Stimulated activated CD4-positive, alpha-beta T cell treated with anti-CD3 and anti-CD28 coated beads, TNF-alpha, amount 100 ng/mL, for 24 hours (primary cell): ENCODE results near the gene EXOC4.
"Not testable (repeated sequence)": the region's sequence is repeated elsewhere in the genome, so short reads cannot be mapped to it uniquely, and the experiment has no call there.

Experiments used
- DNase-seq, 3 experiments: peaks; one replicate each; pipeline ENCODE4 v3.0.0-alpha.2; 2020; ENCODE audit warnings: low read depth in 3 of 3

The EXOC4 gene

DNA sequence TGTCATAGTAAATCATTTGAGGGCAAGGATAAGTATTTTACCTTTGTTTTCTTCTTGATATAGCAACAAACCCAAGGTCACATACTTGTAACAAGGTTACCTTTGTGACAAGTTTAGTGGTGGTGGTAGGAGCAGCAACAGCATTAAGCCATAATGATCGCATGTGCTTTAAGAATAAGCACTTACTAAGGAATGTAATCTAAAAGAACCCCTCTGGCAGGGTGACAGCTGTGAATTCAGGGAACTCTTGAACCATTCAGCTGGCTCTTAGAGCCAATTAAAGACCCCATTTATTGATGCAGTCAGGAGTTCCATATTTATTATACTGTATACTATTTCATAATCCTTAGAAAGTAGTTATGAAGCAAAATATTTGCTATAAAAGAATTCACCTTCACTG is 370.8 kb downstream of the EXOC4 start:
- no peak for DNase-seq

DNA sequence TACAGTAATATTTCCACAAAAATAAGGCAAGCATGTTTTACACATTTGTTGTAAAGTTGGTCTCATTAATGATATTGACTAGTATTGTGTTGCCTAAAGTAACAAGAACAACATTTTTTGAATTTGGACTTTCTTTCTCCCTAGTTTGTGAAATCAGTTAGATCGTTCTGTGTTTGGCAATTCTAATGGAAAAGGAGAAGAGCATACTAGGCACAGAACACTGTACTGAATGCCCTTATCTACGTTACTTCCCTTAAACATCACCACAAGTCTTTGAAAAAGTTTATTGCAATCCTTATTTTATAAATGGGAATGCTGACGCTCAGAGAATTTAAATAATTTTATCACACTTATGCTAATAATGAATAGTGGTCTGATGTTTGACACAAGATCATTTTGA is 372.2 kb downstream of the EXOC4 start:
- DNase-seq, result no peak

- DNase-seq, result no peak
Observed at GRCh38 chr7:133629701-133630100, 376.8 kb downstream of the EXOC4 start.

- no peak for DNase-seq
Observed at GRCh38 chr7:133633055-133633454, 380.2 kb downstream of the EXOC4 start.

DNA sequence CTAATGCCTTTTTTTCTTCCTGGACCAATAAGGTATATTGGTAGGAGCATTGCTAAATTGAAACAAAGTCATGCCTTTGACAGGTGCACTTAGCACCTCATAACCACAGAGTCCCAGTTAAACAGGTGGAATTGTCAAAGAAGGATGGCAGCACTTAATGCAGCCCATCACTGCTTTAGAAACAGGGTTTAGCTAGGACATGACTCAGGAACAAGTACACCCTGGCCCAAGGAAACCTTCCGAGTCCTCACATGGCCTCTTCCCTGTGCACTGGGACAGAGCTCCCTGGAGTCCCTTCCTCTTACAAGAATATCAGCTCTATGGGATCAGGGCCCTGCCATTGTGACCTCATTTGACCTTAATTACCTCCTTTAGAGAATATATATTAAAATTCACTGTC is 382.7 kb downstream of the EXOC4 start:
- no peak for DNase-seq

- no peak for DNase-seq
Observed at GRCh38 chr7:133638857-133639256, 386.0 kb downstream of the EXOC4 start.

- no peak for DNase-seq
Observed at GRCh38 chr7:133641436-133641835, 388.6 kb downstream of the EXOC4 start.

DNA sequence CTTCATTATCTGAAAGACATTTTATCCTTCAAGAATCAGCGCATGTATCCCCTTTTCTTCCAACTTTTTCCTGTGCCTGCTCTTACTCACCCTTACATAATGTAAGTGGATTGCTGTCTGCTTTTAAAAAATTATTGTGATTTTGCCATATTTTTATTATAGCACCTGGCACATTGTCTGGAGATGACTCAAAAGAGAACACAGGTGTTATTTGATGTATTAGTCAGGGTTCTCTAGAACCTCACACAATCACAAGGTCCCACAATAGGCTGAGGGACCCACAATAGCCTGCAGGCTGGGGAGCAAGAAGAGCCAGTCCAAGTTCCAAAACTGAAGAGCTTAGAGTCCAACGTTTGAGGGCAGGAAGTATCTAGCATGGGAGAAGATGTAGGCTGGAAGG is 390.0 kb downstream of the EXOC4 start:
- no peak for DNase-seq

DNA sequence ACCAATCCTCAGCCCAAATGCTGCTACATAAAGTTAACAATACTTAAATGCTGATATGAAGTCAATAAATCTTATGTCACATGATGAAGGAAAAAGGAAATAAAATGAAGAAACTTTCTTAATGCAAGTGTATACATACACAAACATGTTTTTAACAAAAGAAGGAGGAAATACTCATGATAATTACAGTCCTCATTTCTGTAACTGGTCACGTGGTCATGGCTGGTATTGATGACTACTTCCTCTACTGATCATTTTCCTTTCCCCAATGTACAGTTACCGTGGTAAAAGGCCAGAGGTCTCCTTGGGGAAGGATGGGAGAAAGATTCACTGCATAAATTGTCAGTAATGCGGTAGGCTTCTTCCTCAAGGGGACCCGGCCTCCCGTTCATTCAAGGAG is 390.8 kb downstream of the EXOC4 start:
- DNase-seq, result not testable (repeated sequence)

- DNase-seq, result no peak
Observed at GRCh38 chr7:133645884-133646391, 393.1 kb downstream of the EXOC4 start.

GRCh38 chr7:133646472-133647315 is 393.8 kb downstream of the EXOC4 start:
- DNase-seq, result no peak

DNA sequence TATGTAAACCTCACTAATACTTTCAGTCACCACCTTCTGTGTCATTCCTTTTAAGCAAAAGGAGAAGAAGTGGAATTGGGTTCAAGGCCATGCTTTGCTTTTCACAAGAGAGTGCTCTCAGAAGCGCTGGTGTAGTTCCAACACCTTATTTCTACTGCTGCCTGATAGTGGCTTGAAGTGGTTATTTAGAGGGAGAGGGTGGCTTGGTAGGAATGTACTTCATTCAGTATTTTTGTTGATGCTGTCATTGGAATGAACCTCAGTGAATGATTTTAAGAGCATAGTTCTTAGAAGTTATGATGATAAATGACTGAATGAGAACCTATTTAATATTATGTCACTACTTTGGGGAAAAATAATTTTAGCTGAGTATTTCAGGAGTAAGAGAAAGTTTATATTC is 396.7 kb downstream of the EXOC4 start:
- DNase-seq, result no peak

DNA sequence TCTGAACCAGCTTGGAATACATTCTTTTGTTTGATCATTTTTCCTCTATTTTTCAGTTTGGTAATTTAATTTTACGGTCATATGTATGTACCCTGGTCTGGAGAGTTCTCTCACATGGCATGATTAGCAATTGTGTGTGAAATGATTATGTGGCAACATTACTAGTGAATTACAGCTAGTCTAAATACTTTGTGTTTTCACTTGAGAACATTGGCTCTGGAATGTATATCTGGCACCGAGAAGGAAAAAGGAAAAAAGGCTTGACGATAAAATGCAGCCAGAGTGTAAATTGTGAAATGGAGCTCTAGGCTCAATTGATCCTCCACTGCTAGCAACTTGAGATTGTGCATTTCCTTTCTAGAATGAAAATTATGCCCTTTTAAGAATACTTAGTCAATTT is 397.2 kb downstream of the EXOC4 start:
- no peak for DNase-seq

GRCh38 chr7:133650487-133651300 is 397.8 kb downstream of the EXOC4 start:
- DNase-seq, result no peak

GRCh38 chr7:133652547-133652946 is 399.7 kb downstream of the EXOC4 start:
- DNase-seq, result no peak

GRCh38 chr7:133654547-133654946 is 401.7 kb downstream of the EXOC4 start:
- DNase-seq, result no peak

DNA sequence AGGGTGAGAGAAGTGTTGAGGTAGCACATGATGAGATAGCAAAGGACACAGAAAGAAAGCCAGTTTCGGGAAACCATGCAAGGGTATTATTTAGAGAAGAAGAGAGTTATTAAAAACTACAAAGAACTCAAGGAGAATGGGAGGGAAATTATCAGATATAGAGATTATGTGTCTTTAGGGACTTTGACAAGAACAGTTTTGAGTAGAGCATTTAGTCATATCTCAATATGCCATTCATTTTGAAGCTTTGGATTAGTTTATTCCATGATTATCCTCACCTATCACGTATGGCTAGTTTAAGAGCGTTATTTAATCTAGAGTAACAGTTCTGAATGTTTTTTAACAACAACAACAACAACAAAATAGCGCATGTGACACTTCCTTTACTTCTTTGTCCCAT is 409.4 kb downstream of the EXOC4 start:
- no peak for DNase-seq

DNA sequence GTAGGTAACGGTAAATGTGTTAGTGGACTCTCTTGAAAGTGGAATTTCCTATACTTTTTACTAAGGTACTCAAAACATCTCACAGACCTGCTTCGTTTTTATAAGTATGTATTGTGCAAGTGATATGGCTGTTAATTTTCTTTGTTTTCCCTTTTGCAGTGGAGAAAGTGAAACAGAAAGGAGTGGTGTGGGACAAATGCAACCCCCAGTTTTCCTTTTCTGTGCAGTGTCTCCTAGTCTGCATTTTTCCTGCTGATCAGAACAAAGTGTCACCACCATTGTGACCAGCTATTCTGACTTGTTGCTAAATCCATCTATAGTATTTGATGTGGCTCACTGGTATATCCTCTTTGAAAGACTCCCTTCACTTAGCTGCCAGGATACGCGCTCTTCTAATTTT is 410.0 kb downstream of the EXOC4 start:
- DNase-seq, result no peak

DNA sequence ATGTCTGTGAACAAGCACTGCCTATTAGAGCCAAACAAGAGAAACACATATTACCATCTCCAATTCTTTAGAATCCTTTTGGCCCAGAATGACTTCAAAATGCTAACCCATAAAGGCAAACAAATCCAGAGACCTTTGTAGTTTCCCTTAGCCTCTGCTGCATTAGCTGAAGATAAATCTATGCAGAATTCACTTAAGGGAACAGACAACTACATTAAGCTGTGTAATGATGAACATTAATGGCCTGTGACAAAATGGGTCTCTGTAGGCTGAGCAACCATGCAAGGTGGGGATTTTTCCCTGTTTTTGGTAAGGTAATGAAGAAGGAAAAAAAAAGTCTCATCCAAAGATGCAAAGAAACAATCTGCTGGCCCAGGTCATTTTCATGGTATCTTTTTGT is 411.6 kb downstream of the EXOC4 start:
- no peak for DNase-seq

GRCh38 chr7:133668296-133669060 is 415.6 kb downstream of the EXOC4 start:
- no peak for DNase-seq

GRCh38 chr7:133669061-133669455 is 416.2 kb downstream of the EXOC4 start:
- no peak for DNase-seq

DNA sequence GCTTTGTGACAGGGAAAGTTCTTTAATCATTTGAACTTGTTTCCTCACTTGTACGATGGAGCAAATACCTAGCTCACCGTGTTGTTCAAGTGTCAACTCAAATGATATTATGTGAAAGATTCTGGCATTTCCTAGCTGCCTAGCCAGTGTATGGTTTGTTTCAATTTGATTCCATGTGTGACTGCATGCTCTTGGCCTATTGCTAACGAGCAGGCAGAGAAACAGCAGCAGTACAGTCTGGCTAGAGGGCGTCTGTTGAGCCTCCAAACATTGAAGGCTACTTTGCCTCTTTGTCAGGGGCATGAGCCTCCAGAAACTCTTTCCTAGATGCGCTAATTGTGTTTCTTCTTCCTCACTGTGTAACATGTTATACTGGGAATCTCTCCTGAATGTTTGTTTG is 417.4 kb downstream of the EXOC4 start:
- DNase-seq, result no peak
